Trophoblast cell (in vitro differentiated cells and primary cell): ENCODE measurements around the gene MROH9.

Experiments
- DNase-seq, 2 donors: peaks; one replicate each; pipeline ENCODE4 v3.0.0-alpha.2; 2016
- H2AFZ ChIP-seq: 2 replicates; pipeline ENCODE4 v1.6.1; 2013; ENCODE audit warnings: low read length, moderate library complexity, mild to moderate bottlenecking; ENCODE audit not compliant: insufficient read depth, poor library complexity
- H2AK5ac ChIP-seq: 2 replicates; pipeline ENCODE4 v1.6.1; 2013; ENCODE audit warnings: mild to moderate bottlenecking, low read length
- H2BK120ac ChIP-seq: 2 replicates; pipeline ENCODE4 v1.6.1; 2013; ENCODE audit warnings: low read length, mild to moderate bottlenecking, moderate library complexity; ENCODE audit not compliant: insufficient read depth, poor library complexity
- H2BK12ac ChIP-seq: 2 replicates; pipeline ENCODE4 v1.6.1; 2013; ENCODE audit warnings: mild to moderate bottlenecking, low read length, moderate library complexity
- H2BK5ac ChIP-seq: 2 replicates; pipeline ENCODE4 v1.6.1; 2013; ENCODE audit warnings: low read length, low read depth, moderate library complexity, mild to moderate bottlenecking; ENCODE audit not compliant: poor library complexity
- H3K14ac ChIP-seq: 2 replicates; pipeline ENCODE4 v1.6.1; 2013; ENCODE audit warnings: mild to moderate bottlenecking, low read length
- H3K18ac ChIP-seq: 2 replicates; pipeline ENCODE4 v1.6.1; 2013; ENCODE audit warnings: mild to moderate bottlenecking, low read length
- H3K23ac ChIP-seq: 2 replicates; pipeline ENCODE4 v1.6.1; 2013; ENCODE audit warnings: low read length
- H3K27ac ChIP-seq: 2 replicates; pipeline ENCODE4 v1.5.1; 2013; ENCODE audit warnings: low read depth, mild to moderate bottlenecking, inconsistent platforms, low read length, moderate library complexity
- H3K27me3 ChIP-seq: 2 replicates; pipeline ENCODE4 v1.6.1; 2013; ENCODE audit warnings: inconsistent platforms, mild to moderate bottlenecking, low read length, moderate library complexity; ENCODE audit not compliant: insufficient read depth
- H3K36me3 ChIP-seq, 2 experiments: 1 replicate in 1 of 2; 2 replicates in 1 of 2; pipeline ENCODE4 v1.6.1; 2013; ENCODE audit warnings: low read length in 2 of 2, mild to moderate bottlenecking in 2 of 2, moderate library complexity in 1 of 2; ENCODE audit not compliant: insufficient read depth in 2 of 2, control insufficient read depth in 1 of 2
- H3K4ac ChIP-seq: 2 replicates; pipeline ENCODE4 v1.6.1; 2013; ENCODE audit warnings: low read depth, mild to moderate bottlenecking, low read length, moderate library complexity
- H3K4me1 ChIP-seq, 2 experiments: 1 replicate in 1 of 2; 2 replicates in 1 of 2; pipeline ENCODE4 v1.6.1; 2013; ENCODE audit warnings: low read length in 2 of 2, mild to moderate bottlenecking in 2 of 2, moderate library complexity in 1 of 2; ENCODE audit not compliant: insufficient read depth in 2 of 2, control insufficient read depth in 1 of 2
- H3K4me2 ChIP-seq: 2 replicates; pipeline ENCODE4 v1.6.1; 2013; ENCODE audit warnings: inconsistent platforms, mild to moderate bottlenecking, low read length, moderate library complexity
- H3K4me3 ChIP-seq: 2 replicates; pipeline ENCODE4 v1.5.1; 2013; ENCODE audit warnings: mild to moderate bottlenecking, low read depth, low read length, inconsistent platforms
- H3K79me1 ChIP-seq: one replicate; pipeline ENCODE4 v1.6.1; 2013; ENCODE audit warnings: low read length
- H3K79me2 ChIP-seq: 2 replicates; pipeline ENCODE4 v1.6.1; 2013; ENCODE audit warnings: low read length, mild to moderate bottlenecking; ENCODE audit not compliant: control insufficient read depth, insufficient read depth, poor library complexity
- H3K9ac ChIP-seq: 2 replicates; pipeline ENCODE4 v1.6.1; 2013; ENCODE audit warnings: mild to moderate bottlenecking, low read length
- H3K9me3 ChIP-seq: 2 replicates; pipeline ENCODE4 v1.6.1; 2013; ENCODE audit warnings: low read depth, mild to moderate bottlenecking, control low read depth, inconsistent platforms, low read length; ENCODE audit not compliant: insufficient read depth
- H4K12ac ChIP-seq: 2 replicates; pipeline ENCODE4 v1.6.1; 2013; ENCODE audit warnings: low read depth, mild to moderate bottlenecking, low read length, moderate library complexity
- H4K8ac ChIP-seq: 2 replicates; pipeline ENCODE4 v1.6.1; 2013; ENCODE audit warnings: low read depth, mild to moderate bottlenecking, low read length, moderate library complexity
- H4K91ac ChIP-seq: one replicate; pipeline ENCODE4 v1.6.1; 2013; ENCODE audit warnings: low read depth, mild to moderate bottlenecking, low read length, moderate library complexity
- WGBS: extraction: QIAGEN DNeasy Blood & Tissue Kit; methylation state at CpG from one replicate; pipeline ENCODE4 v1.1.7; 2013; ENCODE audit warnings: missing lambda C conversion rate; ENCODE audit not compliant: insufficient read length, insufficient coverage; ENCODE audit errors: extremely low coverage; 5-methylcytosine and 5-hydroxymethylcytosine counted together

The MROH9 gene

DNA sequence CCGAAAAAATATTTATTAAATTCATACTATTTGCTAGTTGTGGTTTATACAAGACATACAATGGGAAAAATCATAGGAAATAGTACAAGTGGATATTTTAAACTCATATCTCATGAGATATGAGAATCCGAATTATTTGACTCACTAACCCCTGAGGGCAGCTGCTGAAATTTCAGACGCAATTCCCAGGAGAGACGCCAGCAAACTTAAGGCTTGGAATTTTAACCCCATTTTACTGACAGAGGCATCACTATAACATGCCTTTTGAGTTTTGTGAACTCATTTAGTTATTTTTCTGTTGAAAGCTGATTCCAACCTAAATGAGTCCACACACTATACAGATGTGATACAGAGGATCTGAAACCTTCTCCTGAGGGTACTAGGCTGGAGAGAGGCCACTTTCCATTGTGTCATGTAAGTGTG is 5.9 kb upstream of the MROH9 start:
- H2BK5ac ChIP-seq, result no peak overlapping the region
- no peaks in the 10 kb centered on the region for H3K4me1 ChIP-seq
- H3K27ac ChIP-seq, result no peak overlapping the region
- no peak overlapping the region for H2AK5ac ChIP-seq
- no peak overlapping the region for H3K9ac ChIP-seq
- no peaks in the 10 kb centered on the region for H3K36me3 ChIP-seq
- no peaks in the 10 kb centered on the region for H3K79me1 ChIP-seq
- no peaks in the 10 kb centered on the region for H3K9me3 ChIP-seq
- no peaks in the 10 kb centered on the region for H3K27me3 ChIP-seq
- no peak overlapping the region for H2AFZ ChIP-seq
- no peak overlapping the region for H4K8ac ChIP-seq
- no peak overlapping the region for H3K18ac ChIP-seq
- no peak overlapping the region for H3K4ac ChIP-seq
- H4K91ac ChIP-seq, result no peak overlapping the region
- WGBS, result no CpG with 5 or more reads among the region's 4 CpGs
- H3K4me2 ChIP-seq, result peak overlapping the region; percentile 29
- no peak overlapping the region for H2BK12ac ChIP-seq
- no peaks in the 10 kb centered on the region for H3K79me2 ChIP-seq
- no peak overlapping the region for H3K23ac ChIP-seq
- no peak overlapping the region for H3K4me3 ChIP-seq
- peak; percentile 80 to 94 for DNase-seq
- no peak overlapping the region for H4K12ac ChIP-seq
- H2BK120ac ChIP-seq, result no peak overlapping the region
- H3K14ac ChIP-seq, result no peak overlapping the region

DNA sequence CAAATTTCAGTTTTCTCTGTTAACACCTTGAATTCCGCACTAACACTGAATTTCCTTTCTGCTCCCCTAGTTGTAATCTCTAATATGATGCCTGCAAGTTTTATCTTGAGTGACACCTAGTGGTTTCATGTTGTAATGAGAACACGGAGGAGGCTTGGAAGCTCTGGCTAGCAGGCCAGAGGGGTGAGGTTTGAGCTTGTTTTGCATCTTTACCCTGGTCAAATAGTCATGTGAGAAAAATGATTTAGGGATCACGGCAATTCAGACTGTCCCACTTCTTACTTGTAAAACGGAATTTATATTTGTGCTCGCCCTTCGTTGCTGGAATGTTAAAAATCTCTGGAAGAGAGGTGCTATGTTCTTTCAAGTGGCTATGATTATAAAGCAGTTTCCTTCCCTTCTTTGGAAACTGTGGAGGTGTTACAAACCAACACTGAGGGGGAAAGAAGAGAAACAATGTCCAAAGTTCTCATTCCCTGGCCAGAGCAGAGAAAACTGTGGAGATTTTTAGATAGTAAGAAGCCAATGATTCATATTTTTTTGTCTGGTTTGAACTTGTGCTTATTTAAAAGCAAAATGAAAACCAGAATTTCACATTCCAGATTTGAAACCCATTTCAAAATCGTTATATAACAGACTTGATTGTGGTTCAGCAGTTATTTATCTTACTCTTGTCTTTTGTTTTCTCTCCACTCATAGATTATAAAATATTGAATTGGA is 5.3 kb upstream of the MROH9 start:
- Histone ChIP-seq H3K79me2 (no peaks in the 10 kb centered on the region), H3K18ac (no peak overlapping the region)
- no CpG with 5 or more reads among the region's 7 CpGs for WGBS

DNA sequence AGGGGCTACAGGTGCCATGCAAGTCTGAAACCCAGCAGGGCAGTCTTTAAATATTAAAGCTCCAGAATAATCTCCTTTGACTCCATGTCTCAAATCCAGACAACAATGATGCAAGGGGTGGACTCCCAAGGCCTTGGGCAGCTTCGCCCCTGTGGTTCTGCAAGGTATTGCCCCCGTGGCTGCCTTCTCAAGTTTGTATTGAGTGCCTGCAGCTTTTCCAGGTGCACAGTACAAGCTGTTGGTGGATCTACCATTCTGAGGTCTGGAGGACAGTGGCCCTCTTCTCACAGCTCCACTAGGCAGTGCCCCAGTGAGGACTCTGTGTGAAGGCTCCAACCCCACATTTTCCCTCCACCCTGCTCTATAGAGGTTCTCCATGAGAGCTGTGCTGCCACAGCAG is 3.7 kb upstream of the MROH9 start:
- no peak overlapping the region for H2BK5ac ChIP-seq
- H3K79me2 ChIP-seq, result no peaks in the 10 kb centered on the region
- H3K23ac ChIP-seq, result no peak overlapping the region
- no peaks in the 10 kb centered on the region for H3K9me3 ChIP-seq
- no CpG with 5 or more reads among the region's 2 CpGs for WGBS
- H2AK5ac ChIP-seq, result no peak overlapping the region
- no peak for DNase-seq
- H4K8ac ChIP-seq, result no peak overlapping the region
- H3K14ac ChIP-seq, result no peak overlapping the region
- no peaks in the 10 kb centered on the region for H3K27me3 ChIP-seq
- H3K79me1 ChIP-seq, result no peaks in the 10 kb centered on the region
- H3K9ac ChIP-seq, result no peak overlapping the region
- H3K27ac ChIP-seq, result no peak overlapping the region
- H3K4me3 ChIP-seq, result no peak overlapping the region
- H3K4me2 ChIP-seq, result no peak overlapping the region
- H3K4me1 ChIP-seq, result no peaks in the 10 kb centered on the region
- H2BK120ac ChIP-seq, result no peak overlapping the region
- H3K18ac ChIP-seq, result no peak overlapping the region
- no peak overlapping the region for H4K12ac ChIP-seq
- H3K4ac ChIP-seq, result no peak overlapping the region
- H2BK12ac ChIP-seq, result no peak overlapping the region
- no peak overlapping the region for H4K91ac ChIP-seq
- H3K36me3 ChIP-seq, result no peaks in the 10 kb centered on the region
- no peak overlapping the region for H2AFZ ChIP-seq

More for the DNA sequence above, 5.3 kb upstream of the MROH9 start:
- H3K27me3 ChIP-seq, result no peaks in the 10 kb centered on the region
- H3K14ac ChIP-seq, result no peak overlapping the region
- no peak overlapping the region for H4K12ac ChIP-seq
- no peak overlapping the region for H4K8ac ChIP-seq
- no peaks in the 10 kb centered on the region for H3K4me1 ChIP-seq
- H3K27ac ChIP-seq, result no peak overlapping the region
- no peak overlapping the region for H2AFZ ChIP-seq
- peak; percentile 11 to 71 for DNase-seq
- H3K4me2 ChIP-seq, result peak overlapping the region; percentile 29
- H3K4ac ChIP-seq, result no peak overlapping the region
- H3K79me1 ChIP-seq, result no peaks in the 10 kb centered on the region
- H3K23ac ChIP-seq, result no peak overlapping the region
- no peak overlapping the region for H3K9ac ChIP-seq
- H2BK12ac ChIP-seq, result no peak overlapping the region
- H2AK5ac ChIP-seq, result no peak overlapping the region
- H3K4me3 ChIP-seq, result no peak overlapping the region
- H2BK5ac ChIP-seq, result no peak overlapping the region
- H3K36me3 ChIP-seq, result no peaks in the 10 kb centered on the region
- no peak overlapping the region for H2BK120ac ChIP-seq
- no peak overlapping the region for H4K91ac ChIP-seq
- no peaks in the 10 kb centered on the region for H3K9me3 ChIP-seq

DNA sequence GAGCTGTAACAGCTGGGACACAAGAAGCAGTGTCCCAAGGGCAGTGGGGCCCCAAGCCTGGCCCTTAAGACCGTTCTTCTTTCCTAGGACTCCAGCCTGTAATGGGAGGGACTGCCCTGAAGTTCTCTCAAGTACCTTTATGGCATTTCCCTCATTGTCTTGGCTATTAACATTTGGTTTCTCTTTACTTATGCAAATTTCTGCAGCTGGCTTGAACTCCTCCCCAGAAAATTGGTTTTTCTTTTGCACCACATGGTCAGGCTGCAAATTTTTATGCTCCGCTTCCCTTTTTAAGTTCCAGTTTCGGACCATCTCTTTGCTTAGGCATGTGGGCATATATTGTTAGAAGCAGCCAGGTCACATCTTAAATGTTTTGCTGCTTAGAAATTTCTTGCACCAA is 3.1 kb upstream of the MROH9 start:
- WGBS, result no CpG with 5 or more reads among the region's 3 CpGs
- no peak overlapping the region for H4K91ac ChIP-seq
- H2AK5ac ChIP-seq, result no peak overlapping the region
- H3K23ac ChIP-seq, result no peak overlapping the region
- H3K9me3 ChIP-seq, result no peaks in the 10 kb centered on the region
- no peak overlapping the region for H3K18ac ChIP-seq
- H3K27ac ChIP-seq, result no peak overlapping the region
- H4K12ac ChIP-seq, result no peak overlapping the region
- no peaks in the 10 kb centered on the region for H3K79me2 ChIP-seq
- no peak for DNase-seq
- no peak overlapping the region for H3K9ac ChIP-seq
- H3K4ac ChIP-seq, result no peak overlapping the region
- H3K79me1 ChIP-seq, result no peaks in the 10 kb centered on the region
- H3K4me1 ChIP-seq, result no peaks in the 10 kb centered on the region
- H3K14ac ChIP-seq, result no peak overlapping the region
- H3K4me3 ChIP-seq, result no peak overlapping the region
- no peaks in the 10 kb centered on the region for H3K27me3 ChIP-seq
- H2BK5ac ChIP-seq, result no peak overlapping the region
- no peak overlapping the region for H2BK120ac ChIP-seq
- no peaks in the 10 kb centered on the region for H3K36me3 ChIP-seq
- no peak overlapping the region for H4K8ac ChIP-seq
- no peak overlapping the region for H2AFZ ChIP-seq
- no peak overlapping the region for H3K4me2 ChIP-seq
- H2BK12ac ChIP-seq, result no peak overlapping the region
